Right lobe of liver (tissue), 4 donors: Measurements from ENCODE around the gene PRR29.

Source experiments
- POLR2A ChIP-seq: fragments of 450-650 bp; IDR thresholded peaks from one replicate; pipeline ENCODE4 v1.6.1; 2017; ENCODE audit warnings: antibody characterized with exemption, mild to moderate bottlenecking
- TF ChIP-seq, protein P1 (sequence below), 4 donors: fragments of 200-600 bp in 3 of 4; fragments of 450-650 bp in 1 of 4; IDR thresholded peaks; one replicate each; pipeline versions ENCODE4 v1.5.1 to v1.8.0; 2016 to 2022; ENCODE audit warnings: antibody characterized with exemption in 4 of 4, mild to moderate bottlenecking in 2 of 4
- donor health status: DM: no; HTN: no; CAD: no.
- donor health status: DM: no; HTN: no; CAD: no.
- donor health status: DM: no; HTN: yes; CAD: no.

DNA sequence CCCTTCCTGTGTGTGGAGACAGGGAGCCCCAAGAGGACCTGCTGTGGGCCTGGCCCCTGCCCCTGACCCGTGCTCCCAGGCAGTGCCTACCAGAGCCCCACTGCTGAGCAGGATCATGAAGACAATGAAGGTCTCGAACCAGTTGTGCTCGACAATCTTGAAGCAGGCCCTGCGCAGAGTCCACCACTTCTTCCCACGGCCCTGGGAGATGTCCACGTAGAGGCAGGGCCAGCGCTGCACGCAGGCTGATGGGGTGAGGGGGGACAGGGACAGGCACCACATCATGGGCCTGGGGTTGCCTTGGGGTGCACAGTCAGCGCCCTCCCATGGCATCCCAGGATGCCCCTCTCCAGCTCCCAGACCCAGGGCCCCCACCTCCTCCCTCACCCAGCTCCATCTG is 49.6 kb upstream of the PRR29 start:
- no peak for TF ChIP-seq POLR2A
- TF ChIP-seq, protein P1, sequence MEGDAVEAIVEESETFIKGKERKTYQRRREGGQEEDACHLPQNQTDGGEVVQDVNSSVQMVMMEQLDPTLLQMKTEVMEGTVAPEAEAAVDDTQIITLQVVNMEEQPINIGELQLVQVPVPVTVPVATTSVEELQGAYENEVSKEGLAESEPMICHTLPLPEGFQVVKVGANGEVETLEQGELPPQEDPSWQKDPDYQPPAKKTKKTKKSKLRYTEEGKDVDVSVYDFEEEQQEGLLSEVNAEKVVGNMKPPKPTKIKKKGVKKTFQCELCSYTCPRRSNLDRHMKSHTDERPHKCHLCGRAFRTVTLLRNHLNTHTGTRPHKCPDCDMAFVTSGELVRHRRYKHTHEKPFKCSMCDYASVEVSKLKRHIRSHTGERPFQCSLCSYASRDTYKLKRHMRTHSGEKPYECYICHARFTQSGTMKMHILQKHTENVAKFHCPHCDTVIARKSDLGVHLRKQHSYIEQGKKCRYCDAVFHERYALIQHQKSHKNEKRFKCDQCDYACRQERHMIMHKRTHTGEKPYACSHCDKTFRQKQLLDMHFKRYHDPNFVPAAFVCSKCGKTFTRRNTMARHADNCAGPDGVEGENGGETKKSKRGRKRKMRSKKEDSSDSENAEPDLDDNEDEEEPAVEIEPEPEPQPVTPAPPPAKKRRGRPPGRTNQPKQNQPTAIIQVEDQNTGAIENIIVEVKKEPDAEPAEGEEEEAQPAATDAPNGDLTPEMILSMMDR (IDR thresholded peaks at IDR 0.05): no peak
